Gastroesophageal sphincter (tissue), 4 donors: ENCODE measurements around the gene POSTN. TPM values are rescaled to one million over a fixed set of nuclear protein-coding genes. Genes with fewer than 3 reads are reported as not detected.

Experiments used
- ATAC-seq: fragments of 150-250 bp; one replicate; pipeline ENCODE4 v1.9.1; 2016; ENCODE audit warnings: mild to moderate bottlenecking, moderate library complexity
- H3K27ac ChIP-seq, 4 donors: fragments of 200-600 bp; sonication (generic) in 3 of 4; 1 replicate in 3 of 4; 2 replicates in 1 of 4; pipeline ENCODE4 v1.5.1; 2016 to 2019
- H3K27me3 ChIP-seq: fragments of 200-600 bp; sonication (generic); one replicate; pipeline ENCODE4 v1.5.1; 2019
- H3K36me3 ChIP-seq, 2 donors: fragments of 200-600 bp; sonication (generic); one replicate each; pipeline ENCODE4 v1.5.1; 2019; ENCODE audit warnings: control low read depth in 1 of 2
- H3K4me1 ChIP-seq, 3 donors: fragments of 200-600 bp; sonication (generic); 1 replicate in 2 of 3; 2 replicates in 1 of 3; pipeline ENCODE4 v1.5.1; 2016 to 2019; ENCODE audit warnings: control low read depth in 2 of 3
- H3K4me3 ChIP-seq, 2 donors: fragments of 200-600 bp; sonication (generic); one replicate each; pipeline ENCODE4 v1.5.1; 2019; ENCODE audit warnings: mild to moderate bottlenecking in 1 of 2, moderate library complexity in 1 of 2
- H3K9me3 ChIP-seq, 3 donors: fragments of 200-600 bp; sonication (generic); one replicate each; pipeline ENCODE4 v1.5.1; 2017 to 2019; ENCODE audit warnings: control low read depth in 2 of 3
- EP300 ChIP-seq: sonication (generic); formaldehyde crosslinking; IDR thresholded peaks from one replicate; pipeline ENCODE4 v1.6.1; 2017; ENCODE audit warnings: antibody characterized with exemption, mild to moderate bottlenecking
- POLR2A ChIP-seq, 2 donors: fragments of 450-650 bp; IDR thresholded peaks; one replicate each; pipeline ENCODE4 v1.6.1; 2017; ENCODE audit warnings: antibody characterized with exemption in 2 of 2, mild to moderate bottlenecking in 2 of 2, moderate library complexity in 1 of 2
- POLR2AphosphoS5 ChIP-seq: sonication (generic); formaldehyde crosslinking; IDR thresholded peaks from one replicate; pipeline ENCODE4 v1.6.1; 2017; ENCODE audit warnings: antibody characterized with exemption
- WGBS, 2 donors: methylation state at CpG; one replicate each; pipeline ENCODE4 v1.1.5; 2018; ENCODE audit warnings: low coverage in 1 of 2; 5-methylcytosine and 5-hydroxymethylcytosine counted together
- total RNA-seq, 4 donors: library from RNA; depleted of rRNA; stranded (reverse); fragments of >200 nt; gene quantifications; one replicate each; pipeline ENCODE4 v1.1.0, GENCODE V29; 2016
- TF ChIP-seq, protein P1 (sequence below), 4 experiments: fragments of 200-600 bp in 2 of 4; fragments of 450-650 bp in 2 of 4; sonication (generic) in 1 of 4; IDR thresholded peaks; one replicate each; pipeline ENCODE4 v1.5.1; 2017 to 2019; ENCODE audit warnings: antibody characterized with exemption in 4 of 4, mild to moderate bottlenecking in 2 of 4, moderate library complexity in 2 of 4

POSTN gene
- total RNA-seq, 4 donors from 2014 or later: 19.0 to 119 (median 55.2) TPM

GRCh38 chr13:37529751-37530385 is 68.7 kb downstream of the POSTN start:
- no peak for ATAC-seq
- peaks cover 0 to 11% (median 0%) of the 10 kb centered on the region in 3 donors for H3K9me3 ChIP-seq
- TF ChIP-seq POLR2A (IDR thresholded peaks at IDR 0.05) (no peak), POLR2AphosphoS5 (no peak), EP300 (no peak)
- TF ChIP-seq, protein P1, sequence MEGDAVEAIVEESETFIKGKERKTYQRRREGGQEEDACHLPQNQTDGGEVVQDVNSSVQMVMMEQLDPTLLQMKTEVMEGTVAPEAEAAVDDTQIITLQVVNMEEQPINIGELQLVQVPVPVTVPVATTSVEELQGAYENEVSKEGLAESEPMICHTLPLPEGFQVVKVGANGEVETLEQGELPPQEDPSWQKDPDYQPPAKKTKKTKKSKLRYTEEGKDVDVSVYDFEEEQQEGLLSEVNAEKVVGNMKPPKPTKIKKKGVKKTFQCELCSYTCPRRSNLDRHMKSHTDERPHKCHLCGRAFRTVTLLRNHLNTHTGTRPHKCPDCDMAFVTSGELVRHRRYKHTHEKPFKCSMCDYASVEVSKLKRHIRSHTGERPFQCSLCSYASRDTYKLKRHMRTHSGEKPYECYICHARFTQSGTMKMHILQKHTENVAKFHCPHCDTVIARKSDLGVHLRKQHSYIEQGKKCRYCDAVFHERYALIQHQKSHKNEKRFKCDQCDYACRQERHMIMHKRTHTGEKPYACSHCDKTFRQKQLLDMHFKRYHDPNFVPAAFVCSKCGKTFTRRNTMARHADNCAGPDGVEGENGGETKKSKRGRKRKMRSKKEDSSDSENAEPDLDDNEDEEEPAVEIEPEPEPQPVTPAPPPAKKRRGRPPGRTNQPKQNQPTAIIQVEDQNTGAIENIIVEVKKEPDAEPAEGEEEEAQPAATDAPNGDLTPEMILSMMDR (IDR thresholded peaks at IDR 0.05): no peak
- H3K4me1 ChIP-seq: no peaks in the 10 kb centered on the region
- no peaks in the 10 kb centered on the region for H3K36me3 ChIP-seq
- 71 to 81% methylated on average over 2 of the region's 2 CpGs for WGBS, 2 donors
- no peaks in the 10 kb centered on the region for H3K27me3 ChIP-seq
- H3K4me3 ChIP-seq: no peak overlapping the region
- no peak overlapping the region for H3K27ac ChIP-seq

DNA sequence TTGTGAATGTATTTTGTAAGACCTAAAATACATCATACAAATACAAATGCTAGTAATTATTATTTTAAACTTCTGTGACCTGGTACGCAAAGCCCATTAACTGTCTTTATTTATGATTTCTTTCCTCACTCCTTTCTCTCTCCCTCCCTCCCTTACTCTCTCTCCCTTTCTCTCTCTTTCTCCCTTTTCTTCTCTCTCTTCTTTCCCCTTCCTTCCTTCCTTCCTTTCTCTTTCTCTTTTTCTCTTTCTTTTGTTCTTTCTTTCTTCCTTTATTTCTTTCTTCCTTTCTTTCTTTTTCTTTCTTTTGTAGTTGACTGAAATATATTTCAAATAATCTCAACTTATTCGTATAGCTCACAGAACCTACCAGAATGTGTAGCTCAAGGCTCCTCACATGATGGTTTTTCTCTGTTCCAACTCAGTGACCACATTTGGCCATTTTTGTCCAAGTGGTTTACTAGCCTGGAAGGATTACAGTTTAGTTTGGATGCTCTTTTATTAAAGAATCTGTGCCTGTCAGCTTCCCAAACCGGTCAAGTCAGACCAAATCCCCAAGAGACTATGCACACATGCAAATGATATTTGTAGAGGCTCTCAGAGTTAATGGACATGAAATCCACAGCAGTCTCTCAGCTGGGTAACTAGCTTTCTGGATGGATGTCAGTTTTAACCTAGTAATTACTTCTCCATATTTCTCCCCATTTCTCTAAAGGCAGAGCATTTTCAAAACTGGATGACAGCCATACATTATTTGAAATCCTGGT is 71.7 kb downstream of the POSTN start:
- ATAC-seq: no peak
- TF ChIP-seq POLR2AphosphoS5 (no peak), EP300 (no peak), POLR2A (IDR thresholded peaks at IDR 0.05) (no peak)
- TF ChIP-seq, protein P1 (IDR thresholded peaks at IDR 0.05): no peak
- no peak overlapping the region for H3K27ac ChIP-seq

GRCh38 chr13:37515226-37515625 is 83.3 kb downstream of the POSTN start:
- Histone ChIP-seq H3K36me3 (no peaks in the 10 kb centered on the region), H3K9me3 (no peaks in the 10 kb centered on the region), H3K27me3 (no peaks in the 10 kb centered on the region), H3K4me1 (no peaks in the 10 kb centered on the region), H3K4me3 (no peak overlapping the region), H3K27ac (no peak overlapping the region)
- 86% methylated on average over 1 of the region's 1 CpG; no CpG with 5 or more reads in 1 of the 2 donors for WGBS, 2 donors
- TF ChIP-seq, protein P1 (IDR thresholded peaks at IDR 0.05): no peak
- TF ChIP-seq POLR2AphosphoS5 (no peak), POLR2A (IDR thresholded peaks at IDR 0.05) (no peak), EP300 (no peak)
- ATAC-seq: no peak

More for the DNA sequence above, 71.7 kb downstream of the POSTN start:
- Histone ChIP-seq H3K9me3 (peaks cover 0 to 11% (median 0%) of the 10 kb centered on the region in 3 donors), H3K27me3 (no peaks in the 10 kb centered on the region), H3K4me1 (no peaks in the 10 kb centered on the region), H3K36me3 (no peaks in the 10 kb centered on the region), H3K4me3 (no peak overlapping the region)
- WGBS, 2 donors: 52 to 89% methylated on average over 3 of the region's 3 CpGs
